GM19043 (cell line): ENCODE results near the gene PEX10.
"Not testable (repeated sequence)": the region's sequence is repeated elsewhere in the genome, so short reads cannot be mapped to it uniquely, and the experiment has no call there.

ENCODE experiments used
- ATAC-seq: cut with Tn5 transposase; IDR thresholded peaks from one replicate; pipeline ENCODE4 v1.9.1; 2021; ENCODE audit warnings: low read depth; ENCODE audit not compliant: unreplicated experiment

The PEX10 gene

GRCh38 chr1:2444138-2444591 is 31.8 kb upstream of the PEX10 start:
- no peak for ATAC-seq

DNA sequence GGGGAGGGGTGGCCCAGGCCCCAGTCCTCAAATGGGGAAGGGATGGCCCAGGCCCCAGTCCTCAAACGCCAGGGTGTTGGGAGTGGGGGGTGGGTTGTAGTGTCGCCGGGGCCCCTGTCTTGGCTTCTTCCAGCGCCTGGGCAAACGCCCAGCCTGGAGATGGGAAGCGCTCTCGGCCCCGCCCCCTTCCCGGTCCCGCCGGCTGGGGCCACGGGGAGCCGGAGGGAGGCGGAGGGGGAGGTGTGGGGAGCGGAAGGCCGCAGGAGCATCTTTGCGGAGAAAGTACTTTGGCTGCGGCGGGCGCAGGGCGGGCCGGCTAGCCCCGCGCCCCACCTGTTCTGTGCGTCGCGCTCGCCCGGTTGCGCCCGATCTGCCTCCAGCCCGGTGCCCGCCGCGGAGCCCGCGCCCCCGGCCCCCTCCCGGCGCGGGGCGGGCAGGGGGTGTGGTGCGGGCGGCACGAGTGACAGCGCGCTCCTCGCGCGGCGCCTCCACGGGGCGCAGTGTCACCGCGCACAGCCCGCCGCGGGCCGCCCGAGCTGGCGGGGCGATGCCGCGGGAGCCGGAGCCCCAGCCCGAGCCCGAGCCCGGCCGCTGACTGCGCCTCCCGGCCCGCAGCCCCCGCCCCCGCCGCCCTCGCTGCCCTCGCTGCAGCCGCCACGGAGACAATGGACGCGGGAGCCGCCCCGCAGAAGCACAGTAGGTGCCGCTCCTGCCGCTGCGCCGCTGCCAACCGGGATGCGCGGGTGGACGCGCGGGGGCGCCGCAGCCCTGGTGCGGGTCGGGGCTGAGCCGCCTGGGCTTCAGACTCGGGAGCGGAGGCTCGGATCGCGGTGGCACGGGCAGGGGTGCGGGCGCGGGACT is 31.1 kb upstream of the PEX10 start:
- ATAC-seq = no peak

- ATAC-seq = no peak
Measured at GRCh38 chr1:2442661-2443060, 30.3 kb upstream of the PEX10 start.

- ATAC-seq = no peak
Measured at GRCh38 chr1:2441746-2442145, 29.4 kb upstream of the PEX10 start.

- ATAC-seq = not testable (repeated sequence)
Measured at GRCh38 chr1:2440346-2440745, 28.0 kb upstream of the PEX10 start.

DNA sequence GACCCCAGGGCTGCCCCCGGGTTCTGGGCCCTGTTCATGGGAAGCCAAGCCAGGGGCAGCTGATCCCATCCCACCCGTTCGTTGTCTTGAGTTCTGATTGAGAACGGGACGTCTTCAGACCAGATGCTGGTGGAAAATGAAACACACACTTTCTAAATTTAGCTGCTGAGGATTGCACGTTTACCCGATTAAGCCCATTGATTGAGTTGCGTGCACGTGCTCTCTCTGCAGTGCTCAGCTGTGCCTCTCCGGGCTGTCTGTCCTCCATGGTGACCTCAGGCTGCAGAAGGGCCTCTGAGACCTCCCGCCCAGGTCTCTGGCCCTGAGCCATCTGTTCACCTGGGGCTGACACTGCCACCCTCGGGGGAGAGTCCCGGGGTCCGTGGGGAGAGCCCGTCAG is 27.0 kb upstream of the PEX10 start:
- no peak for ATAC-seq

DNA sequence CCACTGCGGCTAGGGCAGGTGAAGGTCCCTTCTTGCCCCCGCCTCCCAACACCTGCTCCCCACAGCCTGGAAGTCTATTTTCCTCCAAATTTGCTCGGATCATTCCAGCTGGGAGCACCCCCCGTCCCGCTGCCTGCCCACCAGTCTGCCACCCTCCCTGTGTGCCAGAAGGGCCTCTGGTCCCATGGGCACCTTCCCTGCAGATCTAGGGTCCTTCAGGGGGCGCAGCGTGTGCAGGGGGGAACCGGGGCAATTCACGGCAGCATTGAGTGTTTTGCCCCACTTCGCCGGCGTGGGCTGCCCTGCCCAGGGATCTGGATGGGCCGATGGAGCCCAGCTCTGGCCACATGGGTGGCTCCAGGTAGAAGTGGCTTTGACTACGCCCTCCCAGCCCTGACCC is 26.3 kb upstream of the PEX10 start:
- ATAC-seq = no peak

GRCh38 chr1:2438038-2438437 is 25.7 kb upstream of the PEX10 start:
- ATAC-seq = no peak

- ATAC-seq = no peak
Measured at GRCh38 chr1:2437617-2438016, 25.3 kb upstream of the PEX10 start.

DNA sequence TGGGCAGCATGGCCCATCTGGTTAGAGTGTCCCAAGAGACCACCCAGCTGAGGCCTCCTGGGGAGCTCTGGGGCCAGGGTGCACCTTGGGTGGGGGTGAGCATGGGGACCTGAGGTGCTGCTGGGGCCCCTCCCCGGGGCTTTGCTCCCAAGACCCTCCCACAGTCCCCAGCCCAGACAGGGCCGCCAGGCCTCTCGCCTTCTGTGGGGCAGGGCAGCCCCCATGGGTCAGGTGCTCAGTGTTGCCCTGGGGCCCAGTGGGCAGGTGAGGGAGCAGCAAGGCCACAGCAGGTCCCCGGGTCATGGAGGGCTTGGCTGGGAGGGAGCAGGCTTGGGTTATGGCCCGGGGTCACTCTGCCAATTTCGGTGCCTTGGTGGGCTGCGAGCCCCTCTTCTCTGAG is 24.5 kb upstream of the PEX10 start:
- ATAC-seq = no peak

- ATAC-seq = no peak
Measured at GRCh38 chr1:2435746-2436355, 23.5 kb upstream of the PEX10 start.

DNA sequence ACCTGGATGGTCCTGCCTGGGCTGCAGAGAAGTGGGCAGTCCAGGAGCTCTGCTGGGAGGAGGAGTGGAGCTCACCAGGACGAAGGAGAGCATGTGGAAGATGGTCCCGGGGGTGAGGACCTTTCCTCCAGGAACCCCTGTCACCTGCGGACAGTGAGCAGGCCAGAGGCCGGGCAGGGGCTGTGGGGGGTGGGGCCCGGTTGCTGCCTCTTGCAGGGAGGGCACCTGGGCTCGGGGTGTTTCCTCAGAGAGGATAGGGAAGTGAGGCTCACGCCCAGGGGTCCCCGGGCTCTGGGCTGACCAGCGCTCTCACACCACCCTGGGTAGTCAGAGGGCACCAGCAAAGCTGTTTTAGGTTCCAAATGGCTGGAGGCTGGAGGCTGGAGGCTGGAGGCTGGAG is 22.7 kb upstream of the PEX10 start:
- no peak for ATAC-seq

GRCh38 chr1:2433936-2434655 is 21.7 kb upstream of the PEX10 start:
- no peak for ATAC-seq

DNA sequence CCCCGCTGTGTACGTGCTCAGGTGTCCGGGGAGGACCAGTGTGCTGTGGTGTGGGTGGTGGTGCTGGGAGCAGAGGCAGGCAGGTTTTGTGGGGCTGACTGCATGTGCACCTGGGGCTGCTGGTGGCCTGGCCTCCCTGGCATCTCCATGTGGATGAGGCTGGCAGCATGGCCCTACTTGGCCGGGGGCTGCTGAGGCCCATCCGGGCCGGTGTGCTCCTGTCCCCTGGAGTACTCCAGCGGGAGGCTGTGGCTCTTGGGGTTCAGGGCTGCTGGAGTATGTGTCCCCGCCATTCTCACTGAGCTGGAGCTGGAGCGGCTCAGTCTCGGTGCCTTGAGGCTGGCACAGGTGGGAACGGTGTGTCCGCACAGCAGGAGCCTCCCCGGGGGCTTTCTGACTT is 20.8 kb upstream of the PEX10 start:
- no peak for ATAC-seq

DNA sequence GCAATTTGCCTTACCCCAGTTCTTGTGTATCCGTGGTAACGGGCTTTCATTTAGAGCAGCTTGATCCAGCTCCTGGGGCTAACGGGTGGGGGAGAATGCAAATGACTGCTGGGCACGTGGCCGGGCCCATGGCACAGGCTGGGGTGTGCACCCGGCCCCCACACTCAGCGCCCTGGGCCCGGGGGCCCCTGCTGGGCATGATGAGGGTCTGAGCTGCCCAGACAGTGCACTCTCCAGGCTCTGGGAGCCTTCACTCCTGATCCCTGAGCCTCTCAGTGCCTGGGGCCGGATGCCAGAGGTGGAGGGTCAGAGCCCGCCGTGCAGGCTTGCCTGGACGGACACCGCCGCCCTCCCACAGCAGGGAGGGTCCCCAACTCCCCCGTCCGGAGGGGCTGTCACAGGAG is 20.1 kb upstream of the PEX10 start:
- no peak for ATAC-seq

- no peak for ATAC-seq
Measured at GRCh38 chr1:2431518-2431917, 19.2 kb upstream of the PEX10 start.

- no peak for ATAC-seq
Measured at GRCh38 chr1:2431103-2431502, 18.7 kb upstream of the PEX10 start.

GRCh38 chr1:2430592-2430973 is 18.2 kb upstream of the PEX10 start:
- no peak for ATAC-seq

GRCh38 chr1:2429780-2430591 is 17.6 kb upstream of the PEX10 start:
- ATAC-seq = no peak

GRCh38 chr1:2428490-2428889 is 16.1 kb upstream of the PEX10 start:
- no peak for ATAC-seq

GRCh38 chr1:2427976-2428375 is 15.6 kb upstream of the PEX10 start:
- no peak for ATAC-seq
